Suppressor macrophage treated with lipopolysaccharide for 1 hour (primary cell): ENCODE data around the gene C1QB.
"Not testable (repeated sequence)": the region's sequence is repeated elsewhere in the genome, so short reads cannot be mapped to it uniquely, and the experiment has no call there.

Source experiments
- DNase-seq, 3 donors: peaks; one replicate each; pipeline ENCODE4 v3.0.0-alpha.2; 2020 to 2022

Gene C1QB

GRCh38 chr1:22699681-22700520 is 46.9 kb downstream of the C1QB start:
- DNase-seq: no peak

DNA sequence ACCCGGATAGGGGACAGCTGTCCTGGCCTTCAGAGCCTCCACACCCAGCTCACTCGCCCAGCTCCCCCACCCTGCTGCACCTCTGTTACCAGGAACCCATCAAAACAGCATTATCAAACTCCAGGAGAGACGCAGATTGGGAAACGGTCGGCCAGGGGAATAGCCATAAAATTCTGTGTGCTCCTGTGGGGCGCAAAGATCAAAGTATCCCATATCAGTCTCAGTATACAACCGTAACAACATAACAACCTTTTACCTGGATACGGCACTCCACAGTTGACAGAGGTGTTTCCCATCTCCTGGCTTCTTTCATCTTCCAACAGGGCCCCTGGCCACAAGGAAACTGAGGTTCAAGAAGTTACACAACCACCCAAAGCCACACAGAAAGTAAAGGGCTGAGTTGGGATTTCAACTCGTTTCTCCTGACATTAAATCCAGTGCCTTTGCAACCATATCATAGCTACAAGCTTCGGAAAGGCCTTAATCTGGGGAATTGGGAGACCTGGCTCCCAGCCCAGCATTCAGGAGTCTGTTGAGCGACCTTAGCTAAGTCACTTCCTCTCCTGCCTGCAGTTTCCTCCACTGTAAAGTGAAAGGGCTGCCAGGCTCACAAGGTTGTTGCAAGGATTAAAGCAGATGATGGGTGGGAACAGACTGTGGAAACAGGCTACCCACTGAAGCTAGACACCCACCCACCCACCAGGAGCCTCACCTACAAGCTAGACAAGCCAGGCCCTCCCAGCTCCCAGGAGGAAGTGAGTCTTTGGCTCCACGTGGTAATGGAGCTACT is 49.5 kb downstream of the C1QB start:
- peak; percentile 32 to 40 (median 33) for DNase-seq

DNA sequence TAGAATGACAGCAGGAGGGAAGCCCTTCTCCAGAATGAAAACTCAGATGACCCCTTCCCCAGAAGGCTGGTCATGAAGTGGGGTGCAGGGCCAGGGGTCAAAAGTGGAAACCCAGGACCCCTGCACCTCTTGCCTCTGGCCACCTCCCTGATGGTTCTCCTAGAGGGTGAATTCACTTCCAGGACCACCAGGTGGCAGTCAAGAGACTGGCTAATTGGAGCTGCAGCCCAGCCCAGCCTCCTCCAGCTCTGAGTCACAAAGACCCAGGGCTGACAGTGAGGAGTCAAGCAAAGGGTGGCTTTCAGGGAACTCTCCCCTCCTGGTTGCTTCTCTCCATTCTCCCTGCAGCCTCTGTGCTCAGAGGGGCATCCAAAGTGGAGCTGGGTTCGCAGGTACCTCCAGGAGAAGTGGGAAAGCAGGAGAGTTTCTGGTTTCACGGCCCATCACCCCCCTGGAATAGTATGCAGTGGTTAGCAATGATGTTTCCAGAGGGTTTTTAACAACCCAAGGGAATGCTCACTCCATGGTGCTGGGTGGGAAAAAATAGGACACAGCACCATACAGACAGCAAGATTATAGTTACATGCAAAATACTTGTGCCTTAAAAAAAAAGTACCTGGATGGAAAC is 51.5 kb downstream of the C1QB start:
- DNase-seq: peak; percentile 96 to 98 (median 96)

DNA sequence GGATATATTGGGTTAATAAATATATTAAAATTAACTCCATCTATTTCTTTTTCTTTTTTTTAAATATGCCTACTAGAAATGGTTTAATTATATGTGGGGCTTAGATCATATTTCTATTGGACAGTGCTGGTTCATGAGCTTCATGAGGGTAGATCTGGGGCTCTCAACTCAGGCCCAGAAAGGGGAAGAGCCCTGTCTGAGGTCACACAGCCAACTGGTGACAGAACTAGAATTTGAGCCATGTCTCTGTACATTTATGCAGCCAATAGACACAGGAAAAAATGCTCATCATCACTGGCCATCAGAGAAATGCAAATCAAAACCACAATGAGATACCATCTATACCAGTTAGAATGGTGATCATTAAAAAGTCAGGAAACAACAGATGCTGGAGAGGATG is 52.5 kb downstream of the C1QB start:
- DNase-seq: peak; percentile 50 to 63 (median 59)

GRCh38 chr1:22706100-22706499 is 53.1 kb downstream of the C1QB start:
- not testable (repeated sequence) for DNase-seq

DNA sequence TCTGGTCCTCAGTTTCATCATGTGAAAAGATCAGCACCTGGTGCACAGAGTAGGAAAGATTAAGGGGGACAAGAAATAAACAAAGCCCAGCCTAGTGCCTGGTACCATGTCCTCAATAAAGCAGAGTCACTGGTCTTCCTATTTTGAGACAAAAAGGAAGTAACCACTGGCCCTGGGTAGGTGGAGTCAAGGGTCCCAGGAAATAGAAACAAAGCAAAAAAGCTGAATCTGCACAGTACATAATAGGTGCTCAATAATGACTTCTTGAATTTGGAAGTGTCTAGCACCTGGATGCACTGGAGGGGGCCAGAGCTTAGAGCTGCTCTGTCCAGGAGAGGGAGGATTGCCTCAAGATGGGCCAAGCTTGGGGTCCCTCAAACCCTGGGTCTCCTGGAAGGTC is 55.7 kb downstream of the C1QB start:
- DNase-seq: peak; percentile 40 to 58 (median 49)

DNA sequence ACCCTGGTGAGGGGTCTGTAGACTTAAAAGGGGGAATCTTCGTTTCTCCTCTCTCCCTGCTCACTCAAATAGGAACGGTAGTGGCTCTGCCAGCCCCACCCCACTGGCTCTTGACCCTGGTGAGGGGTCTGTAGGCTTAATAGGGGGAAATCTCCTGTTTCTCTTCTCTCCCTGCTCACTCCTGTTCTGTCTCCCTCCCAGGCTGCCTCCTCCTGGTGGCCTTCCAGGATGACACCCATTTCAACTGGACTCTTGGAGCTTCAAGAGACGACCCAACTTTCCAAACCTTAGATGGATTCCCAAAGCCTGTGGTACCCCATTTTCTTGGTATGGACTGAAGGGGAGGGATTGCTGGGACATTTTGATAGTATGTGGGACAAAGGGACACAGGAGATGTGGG is 56.2 kb downstream of the C1QB start:
- peak in 2 of 3 donors; percentile 29 to 46 for DNase-seq

- DNase-seq: peak; percentile 76 to 88 (median 83)
Measured at GRCh38 chr1:22709891-22710700, 57.1 kb downstream of the C1QB start.

DNA sequence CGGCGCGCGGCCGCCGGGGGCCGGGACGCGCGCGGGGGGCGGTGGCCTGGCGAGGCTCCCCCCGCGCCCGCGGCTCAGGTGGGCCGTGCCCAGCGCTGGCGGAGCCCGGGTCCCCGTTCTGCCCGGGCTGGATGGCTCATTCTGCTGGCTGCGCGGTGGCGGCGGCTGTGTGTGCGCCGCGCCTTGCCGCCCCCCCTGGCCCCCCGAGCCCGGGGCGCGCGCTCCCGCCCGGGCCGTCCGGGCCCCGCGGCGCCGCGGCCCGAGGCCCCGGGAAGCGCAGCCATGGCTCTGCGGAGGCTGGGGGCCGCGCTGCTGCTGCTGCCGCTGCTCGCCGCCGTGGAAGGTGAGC is 57.6 kb downstream of the C1QB start, which contains the start of gene EPHB2:
Gene EPHB2, plus strand, starts transcription at position 139 of the 349 bp plus-strand sequence. Its CDS starts 144 bp downstream, at position 283.
- peak; percentile 66 to 89 (median 80) for DNase-seq

DNA sequence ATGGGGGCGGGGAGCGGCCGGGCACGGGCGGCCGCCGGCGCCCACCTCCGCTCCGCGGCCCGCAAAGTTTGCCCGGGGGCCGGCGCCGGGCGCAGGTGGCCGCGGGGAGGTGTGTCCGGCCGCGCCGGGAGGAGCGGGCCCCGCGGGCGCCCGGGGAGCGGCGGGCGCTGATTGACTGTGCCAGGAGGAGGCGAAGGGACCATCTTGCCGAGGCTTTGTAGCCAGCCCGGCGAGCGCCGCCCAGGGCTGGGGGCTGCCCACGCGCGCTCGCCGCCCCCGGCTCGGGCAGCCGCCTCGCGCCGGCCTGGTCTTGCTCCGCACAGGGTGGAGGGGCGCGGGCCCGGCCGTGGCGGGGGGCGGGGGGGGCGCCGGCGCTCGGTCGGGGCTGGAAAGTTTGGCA is 58.0 kb downstream of the C1QB start:
- DNase-seq: peak in 2 of 3 donors; percentile 43 to 59
